Hepatic stellate cell (primary cell): ENCODE measurements around the gene UVSSA.

Experiments
- DNase-seq: peaks from one replicate; pipeline ENCODE4 v3.0.0; 2011; ENCODE audit warnings: low spot score

Gene UVSSA

GRCh38 chr4:1396806-1397455 lies 49.9 kb downstream of the UVSSA start:
- no peak for DNase-seq

GRCh38 chr4:1398681-1399507 lies 51.9 kb downstream of the UVSSA start:
- DNase-seq, result no peak

GRCh38 chr4:1399508-1400190 lies 52.6 kb downstream of the UVSSA start:
- no peak for DNase-seq

- no peak for DNase-seq
Measured at GRCh38 chr4:1400191-1400805, 53.3 kb downstream of the UVSSA start.

GRCh38 chr4:1400831-1401408 lies 53.9 kb downstream of the UVSSA start:
- DNase-seq, result no peak

GRCh38 chr4:1401409-1402020 lies 54.5 kb downstream of the UVSSA start:
- DNase-seq, result no peak

- DNase-seq, result no peak
Measured at GRCh38 chr4:1402021-1402515, 55.1 kb downstream of the UVSSA start.

GRCh38 chr4:1402516-1403091 lies 55.6 kb downstream of the UVSSA start:
- no peak for DNase-seq

- no peak for DNase-seq
Measured at GRCh38 chr4:1403177-1403583, 56.2 kb downstream of the UVSSA start.

GRCh38 chr4:1403591-1404572 lies 56.9 kb downstream of the UVSSA start:
- DNase-seq, result no peak

- DNase-seq, result no peak
Measured at GRCh38 chr4:1404573-1405253, 57.7 kb downstream of the UVSSA start.

- DNase-seq, result no peak
Measured at GRCh38 chr4:1405254-1405635, 58.2 kb downstream of the UVSSA start.

- no peak for DNase-seq
Measured at GRCh38 chr4:1405636-1406393, 58.8 kb downstream of the UVSSA start.

GRCh38 chr4:1406394-1406980 lies 59.5 kb downstream of the UVSSA start, which contains the start of gene NKX1-1:
TSS of gene NKX1-1 (minus strand) at chr4:1406442. CDS start at chr4:1406442, 0 bp downstream.
- no peak for DNase-seq

- DNase-seq, result no peak
Measured at GRCh38 chr4:1406981-1407656, 60.1 kb downstream of the UVSSA start.

- no peak for DNase-seq
Measured at GRCh38 chr4:1407657-1408333, 60.8 kb downstream of the UVSSA start.

GRCh38 chr4:1408418-1408817 lies 61.4 kb downstream of the UVSSA start:
- DNase-seq, result no peak
